ENCODE data around the gene CAMKK2. TPM values are rescaled to one million over a fixed set of nuclear protein-coding genes. Genes with fewer than 3 reads are reported as not detected.

CAMKK2 gene
- total RNA-seq, 1 experiment from 2014 or later, result 11.7 TPM

DNA sequence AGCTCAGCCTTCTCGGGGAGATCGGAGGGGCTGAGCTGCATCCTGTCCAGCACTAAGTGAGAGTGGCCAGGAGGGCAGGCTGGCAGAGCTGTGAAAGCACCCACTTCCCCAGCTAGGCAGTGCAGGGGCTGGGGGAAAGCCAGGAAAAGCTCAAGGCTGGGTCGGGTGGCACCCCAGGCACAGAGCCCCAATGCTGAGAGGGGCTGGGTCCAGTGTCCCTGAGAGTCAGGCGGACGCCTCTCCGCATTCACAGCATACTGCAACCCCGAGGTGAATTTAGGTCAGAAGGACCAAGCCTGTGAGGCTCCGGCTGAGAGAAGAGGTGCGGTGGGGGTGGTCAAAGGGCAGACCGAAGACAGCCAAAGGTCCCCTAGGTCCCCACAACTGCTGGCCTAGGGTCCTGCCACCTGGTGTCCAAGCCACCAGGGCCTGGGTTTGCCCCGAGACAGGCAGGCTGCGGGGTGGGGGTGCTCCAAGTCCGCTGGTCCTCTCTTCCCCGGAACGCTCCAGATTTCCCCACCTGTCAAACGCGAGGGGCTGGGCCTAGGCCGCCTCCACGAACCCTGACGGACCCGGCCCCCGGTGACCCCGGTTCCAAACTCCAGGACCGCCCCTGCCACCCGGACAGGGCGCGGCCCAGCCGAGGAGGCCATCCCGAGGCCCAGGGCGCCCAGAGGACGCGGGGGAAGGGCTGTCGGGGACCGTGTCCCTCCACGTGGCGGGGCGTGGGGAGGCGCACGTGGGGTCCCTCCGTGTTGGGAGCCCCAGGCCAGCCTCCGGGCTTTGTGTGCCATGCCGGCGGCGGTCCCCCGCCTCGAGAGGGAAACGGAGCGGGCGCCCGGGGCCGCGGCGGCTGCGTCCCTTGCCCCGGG, 527 bp downstream of the CAMKK2 start:
- no peaks in the 10 kb centered on the region for H3K9me3 ChIP-seq (ENCODE audit: low read length)
- H3K4me1 ChIP-seq (ENCODE audit: low read length), result peaks cover 29% of the 10 kb centered on the region
- H3K36me3 ChIP-seq (ENCODE audit: insufficient read depth, low read length), result no peaks in the 10 kb centered on the region
- peak overlapping the region; percentile 96 for H3K4me2 ChIP-seq (ENCODE audit: low read depth, low read length, poor library complexity, severe bottlenecking)
- H3K27ac ChIP-seq (ENCODE audit: low read length), result peak overlapping the region; percentile 20; the same call in 1 of the 2 replicates
- peak overlapping the region; percentile 98 for H3K4me3 ChIP-seq (ENCODE audit: low read length)
- peaks cover 43% of the 10 kb centered on the region for H3K79me2 ChIP-seq (ENCODE audit: low read length)
- no peaks in the 10 kb centered on the region for H3K9me2 ChIP-seq (replicated peaks; ENCODE audit: insufficient read depth, low read length)
- DNase-seq, result peak; percentile 60
- H2AFZ ChIP-seq (ENCODE audit: low read length), result peak overlapping the region; percentile 62; the same call in 1 of the 2 replicates
- H3K27me3 ChIP-seq (ENCODE audit: low read length), result no peaks in the 10 kb centered on the region
- peak overlapping the region; percentile 96 for H3K9ac ChIP-seq (ENCODE audit: low read length)
- no peaks in the 10 kb centered on the region for H4K20me1 ChIP-seq (ENCODE audit: insufficient read depth, low read depth, low read length)

DNA sequence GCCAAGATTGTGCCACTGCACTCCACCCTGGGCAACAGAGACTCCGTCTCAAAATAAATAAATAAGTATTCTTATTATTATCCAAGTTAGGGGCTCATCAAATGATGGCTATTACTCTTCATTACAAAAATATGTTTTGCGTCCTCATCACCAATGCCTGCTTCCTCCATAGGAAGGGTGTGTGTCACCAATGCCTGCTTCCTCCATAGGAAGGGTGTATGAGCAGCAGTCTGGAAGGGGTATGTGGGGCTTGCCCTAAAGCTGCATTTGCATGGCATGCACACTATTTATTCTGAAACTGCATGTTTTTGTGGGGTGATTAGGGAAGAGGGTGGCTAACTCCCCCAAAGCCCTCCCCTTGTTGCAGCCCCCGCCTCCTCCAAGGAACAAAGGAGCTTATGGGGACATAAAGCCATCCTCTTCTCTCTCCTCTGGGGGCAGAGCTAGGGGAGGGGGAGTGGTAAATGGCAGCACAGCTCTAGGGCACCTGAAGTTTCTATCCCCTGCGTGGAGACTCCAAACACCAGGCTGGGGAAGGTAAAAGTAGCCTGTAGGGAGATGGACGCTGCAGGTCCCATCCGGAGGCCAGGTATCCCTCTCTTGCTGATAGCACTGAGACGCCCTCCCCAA, 1.3 kb downstream of the CAMKK2 start:
- Histone ChIP-seq H3K4me3 (ENCODE audit: low read length) (peak overlapping the region; percentile 98), H3K27ac (ENCODE audit: low read length) (peak overlapping the region; percentile 20; the same call in 1 of the 2 replicates), H3K9me2 (replicated peaks; ENCODE audit: insufficient read depth, low read length) (no peaks in the 10 kb centered on the region), H3K4me2 (ENCODE audit: low read depth, low read length, poor library complexity, severe bottlenecking) (peak overlapping the region; percentile 96), H4K20me1 (ENCODE audit: insufficient read depth, low read depth, low read length) (no peaks in the 10 kb centered on the region), H3K4me1 (ENCODE audit: low read length) (peaks cover 22% of the 10 kb centered on the region), H2AFZ (ENCODE audit: low read length) (0 out of 2 replicates have a peak overlapping the region, but pooled peaks have one; percentile 11), H3K27me3 (ENCODE audit: low read length) (no peaks in the 10 kb centered on the region), H3K9me3 (ENCODE audit: low read length) (no peaks in the 10 kb centered on the region), H3K79me2 (ENCODE audit: low read length) (peaks cover 45% of the 10 kb centered on the region), H3K36me3 (ENCODE audit: insufficient read depth, low read length) (no peaks in the 10 kb centered on the region), H3K9ac (ENCODE audit: low read length) (peak overlapping the region; percentile 96)
- peak; percentile 60 for DNase-seq

DNA sequence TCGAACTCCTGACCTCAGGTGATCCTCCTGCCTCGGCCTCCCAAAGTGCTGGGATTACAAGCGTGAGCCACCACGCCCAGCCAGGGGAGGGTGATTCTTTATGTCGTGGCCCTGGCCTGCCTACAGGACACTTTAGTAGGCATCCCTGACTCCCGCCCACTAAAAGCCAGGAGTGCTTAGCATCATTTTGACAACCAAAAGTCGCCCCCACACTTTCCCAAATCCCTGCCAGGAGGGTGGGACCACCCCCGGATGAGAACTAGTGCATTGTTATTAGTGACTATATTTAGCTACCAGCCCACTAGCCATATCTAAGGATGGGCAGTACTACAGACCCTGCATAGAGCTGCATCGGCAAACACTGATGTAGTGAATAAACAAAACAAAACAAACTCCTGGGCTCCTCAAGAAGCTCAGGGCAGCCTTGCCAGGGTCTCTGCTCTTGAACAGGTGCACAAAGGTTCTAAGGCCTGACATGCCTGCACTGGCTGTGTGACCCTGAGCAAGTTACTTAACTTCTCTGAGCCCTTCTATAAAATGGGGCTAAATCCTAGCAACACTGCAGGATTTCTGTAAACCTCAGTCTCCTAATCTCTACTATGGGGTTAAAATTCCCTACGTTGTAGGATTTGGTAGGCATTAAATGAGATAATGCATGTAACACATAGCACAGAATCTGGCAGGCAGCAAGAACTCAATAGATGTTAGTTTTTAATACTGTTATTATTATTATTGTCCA, 2.2 kb downstream of the CAMKK2 start:
- no peaks in the 10 kb centered on the region for H4K20me1 ChIP-seq (ENCODE audit: insufficient read depth, low read depth, low read length)
- H3K27ac ChIP-seq (ENCODE audit: low read length), result no peak overlapping the region
- H3K9me2 ChIP-seq (replicated peaks; ENCODE audit: insufficient read depth, low read length), result no peaks in the 10 kb centered on the region
- no peaks in the 10 kb centered on the region for H3K36me3 ChIP-seq (ENCODE audit: insufficient read depth, low read length)
- no peaks in the 10 kb centered on the region for H3K9me3 ChIP-seq (ENCODE audit: low read length)
- H3K79me2 ChIP-seq (ENCODE audit: low read length), result peaks cover 49% of the 10 kb centered on the region
- H3K27me3 ChIP-seq (ENCODE audit: low read length), result no peaks in the 10 kb centered on the region
- no peak overlapping the region for H3K4me3 ChIP-seq (ENCODE audit: low read length)
- no peak overlapping the region for H3K9ac ChIP-seq (ENCODE audit: low read length)
- H2AFZ ChIP-seq (ENCODE audit: low read length), result no peak overlapping the region
- peaks cover 17% of the 10 kb centered on the region for H3K4me1 ChIP-seq (ENCODE audit: low read length)
- H3K4me2 ChIP-seq (ENCODE audit: low read depth, low read length, poor library complexity, severe bottlenecking), result peak overlapping the region; percentile 96
- DNase-seq, result no peak

DNA sequence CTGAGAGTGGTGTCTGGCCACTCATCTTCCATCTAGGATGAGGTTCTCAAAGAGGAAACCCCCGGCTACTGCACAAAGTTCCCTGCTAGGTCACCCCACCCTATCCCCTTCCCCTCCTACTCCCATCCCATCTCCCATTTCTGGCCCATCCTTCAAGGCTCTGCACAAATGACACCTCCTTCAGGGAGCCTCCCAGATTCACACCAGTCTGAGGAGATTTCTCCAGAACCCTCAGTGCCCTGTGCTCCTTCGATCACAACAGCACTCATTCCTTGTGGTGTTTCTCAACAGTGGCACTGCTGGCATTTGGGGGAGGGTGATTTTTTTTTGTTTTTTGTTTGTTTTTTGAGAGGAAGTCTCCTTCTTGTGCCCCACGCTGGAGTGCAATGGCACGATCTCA, 2.9 kb downstream of the CAMKK2 start:
- H2AFZ ChIP-seq (ENCODE audit: low read length), result no peak overlapping the region
- H3K27me3 ChIP-seq (ENCODE audit: low read length), result no peaks in the 10 kb centered on the region
- H3K4me3 ChIP-seq (ENCODE audit: low read length), result no peak overlapping the region
- no peak overlapping the region for H3K4me2 ChIP-seq (ENCODE audit: low read depth, low read length, poor library complexity, severe bottlenecking)
- H3K27ac ChIP-seq (ENCODE audit: low read length), result no peak overlapping the region
- no peak overlapping the region for H3K9ac ChIP-seq (ENCODE audit: low read length)
- no peaks in the 10 kb centered on the region for H4K20me1 ChIP-seq (ENCODE audit: insufficient read depth, low read depth, low read length)
- peaks cover 53% of the 10 kb centered on the region for H3K79me2 ChIP-seq (ENCODE audit: low read length)
- peaks cover 17% of the 10 kb centered on the region for H3K4me1 ChIP-seq (ENCODE audit: low read length)
- H3K9me2 ChIP-seq (replicated peaks; ENCODE audit: insufficient read depth, low read length), result no peaks in the 10 kb centered on the region
- no peaks in the 10 kb centered on the region for H3K9me3 ChIP-seq (ENCODE audit: low read length)
- H3K36me3 ChIP-seq (ENCODE audit: insufficient read depth, low read length), result no peaks in the 10 kb centered on the region
- no peak for DNase-seq

DNA sequence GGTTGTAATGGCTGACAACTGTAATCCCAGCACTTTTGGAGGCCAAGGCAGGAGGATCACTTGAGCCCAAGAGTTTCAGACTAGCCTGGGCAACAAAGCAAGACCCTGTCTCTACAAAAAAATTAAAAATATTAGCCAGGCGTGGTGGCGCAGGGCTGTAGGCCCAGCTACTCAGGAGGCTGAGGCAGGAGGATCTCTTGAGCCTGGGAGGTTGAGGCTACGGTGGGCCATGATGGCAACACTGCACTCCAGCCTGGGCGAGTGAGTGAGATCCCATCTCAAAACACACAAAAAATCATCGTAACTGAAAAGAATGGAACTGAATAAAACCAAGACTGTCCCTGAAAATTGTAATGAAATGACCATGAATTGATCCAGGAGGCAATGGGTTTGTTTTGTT, 6.1 kb downstream of the CAMKK2 start:
- H3K36me3 ChIP-seq (ENCODE audit: insufficient read depth, low read length), result no peaks in the 10 kb centered on the region
- no peak overlapping the region for H3K9ac ChIP-seq (ENCODE audit: low read length)
- H3K9me3 ChIP-seq (ENCODE audit: low read length), result no peaks in the 10 kb centered on the region
- no peaks in the 10 kb centered on the region for H4K20me1 ChIP-seq (ENCODE audit: insufficient read depth, low read depth, low read length)
- H3K4me3 ChIP-seq (ENCODE audit: low read length), result no peak overlapping the region
- peaks cover 7% of the 10 kb centered on the region for H3K4me1 ChIP-seq (ENCODE audit: low read length)
- no peak for DNase-seq
- H3K79me2 ChIP-seq (ENCODE audit: low read length), result peaks cover 58% of the 10 kb centered on the region
- no peaks in the 10 kb centered on the region for H3K9me2 ChIP-seq (replicated peaks; ENCODE audit: insufficient read depth, low read length)
- no peak overlapping the region for H3K27ac ChIP-seq (ENCODE audit: low read length)
- no peak overlapping the region for H3K4me2 ChIP-seq (ENCODE audit: low read depth, low read length, poor library complexity, severe bottlenecking)
- no peaks in the 10 kb centered on the region for H3K27me3 ChIP-seq (ENCODE audit: low read length)
- no peak overlapping the region for H2AFZ ChIP-seq (ENCODE audit: low read length)

DNA sequence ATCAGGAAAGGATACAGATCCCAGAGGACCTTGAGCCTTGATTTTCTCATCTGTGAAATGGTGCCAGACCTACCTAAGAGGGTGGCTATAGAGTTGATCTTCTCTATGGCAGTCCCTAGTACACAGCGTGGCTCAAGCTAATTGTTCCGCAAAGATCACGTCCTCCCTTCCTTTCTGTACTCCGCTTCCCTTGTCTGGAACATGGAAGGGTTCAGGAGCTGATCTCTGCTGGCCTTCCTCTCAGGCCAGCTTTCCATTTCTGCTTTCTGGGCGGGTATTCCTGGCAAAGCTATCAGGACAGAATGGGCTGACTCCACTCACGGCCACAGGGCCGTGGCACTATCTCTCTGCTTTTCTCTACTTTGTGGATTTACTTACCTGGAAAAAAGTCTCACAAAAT, 6.5 kb downstream of the CAMKK2 start:
- Histone ChIP-seq H3K4me1 (ENCODE audit: low read length) (peaks cover 2% of the 10 kb centered on the region), H2AFZ (ENCODE audit: low read length) (no peak overlapping the region), H3K9me2 (replicated peaks; ENCODE audit: insufficient read depth, low read length) (no peaks in the 10 kb centered on the region), H4K20me1 (ENCODE audit: insufficient read depth, low read depth, low read length) (no peaks in the 10 kb centered on the region), H3K9me3 (ENCODE audit: low read length) (no peaks in the 10 kb centered on the region), H3K79me2 (ENCODE audit: low read length) (peaks cover 53% of the 10 kb centered on the region), H3K27ac (ENCODE audit: low read length) (no peak overlapping the region), H3K27me3 (ENCODE audit: low read length) (no peaks in the 10 kb centered on the region), H3K9ac (ENCODE audit: low read length) (no peak overlapping the region), H3K4me3 (ENCODE audit: low read length) (no peak overlapping the region), H3K36me3 (ENCODE audit: insufficient read depth, low read length) (no peaks in the 10 kb centered on the region), H3K4me2 (ENCODE audit: low read depth, low read length, poor library complexity, severe bottlenecking) (no peak overlapping the region)
- no peak for DNase-seq

DNA sequence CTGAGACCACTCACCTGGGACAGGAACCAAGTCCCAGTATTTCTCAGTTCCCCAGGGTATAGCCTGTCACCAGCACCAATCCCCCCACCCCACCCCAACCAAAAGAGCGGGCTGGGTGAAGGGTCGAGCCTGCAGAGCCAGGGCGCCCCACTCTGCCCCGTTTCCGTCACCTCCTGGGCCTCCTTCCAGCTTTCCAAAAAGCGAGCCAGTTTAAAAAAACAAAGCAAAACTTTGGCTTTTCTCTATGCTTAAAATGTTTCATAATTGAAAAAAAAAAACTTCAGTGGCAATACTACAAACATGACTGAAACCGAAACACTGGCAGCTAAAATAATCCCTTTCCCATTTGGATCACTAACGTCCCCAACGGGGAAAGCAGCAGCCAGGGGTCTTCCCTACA, 7.5 kb downstream of the CAMKK2 start:
- no peak for DNase-seq
- Histone ChIP-seq H3K9ac (ENCODE audit: low read length) (no peak overlapping the region), H4K20me1 (ENCODE audit: insufficient read depth, low read depth, low read length) (no peaks in the 10 kb centered on the region), H3K9me2 (replicated peaks; ENCODE audit: insufficient read depth, low read length) (no peaks in the 10 kb centered on the region), H2AFZ (ENCODE audit: low read length) (no peak overlapping the region), H3K4me1 (ENCODE audit: low read length) (no peaks in the 10 kb centered on the region), H3K27me3 (ENCODE audit: low read length) (no peaks in the 10 kb centered on the region), H3K36me3 (ENCODE audit: insufficient read depth, low read length) (no peaks in the 10 kb centered on the region), H3K4me2 (ENCODE audit: low read depth, low read length, poor library complexity, severe bottlenecking) (no peak overlapping the region), H3K27ac (ENCODE audit: low read length) (no peak overlapping the region), H3K9me3 (ENCODE audit: low read length) (no peaks in the 10 kb centered on the region), H3K79me2 (ENCODE audit: low read length) (peaks cover 43% of the 10 kb centered on the region), H3K4me3 (ENCODE audit: low read length) (no peak overlapping the region)

Measured in Karpas-422 (cell line).